LNCaP clone FGC (cell line): ENCODE measurements around the gene MRFAP1.

Source experiments
- DNase-seq: peaks from one replicate; pipeline ENCODE4 v3.0.0-alpha.2; 2011; ENCODE audit warnings: low read depth
- H3K4me3 ChIP-seq: 2 replicates; pipeline ENCODE4 v1.5.1; 2011; ENCODE audit warnings: mild to moderate bottlenecking, low read depth, low read length, control low read depth
- CTCF ChIP-seq: IDR thresholded peaks from 2 replicates; pipeline ENCODE4 v1.5.1; 2012; ENCODE audit warnings: mild to moderate bottlenecking; ENCODE audit not compliant: control insufficient read depth, insufficient read depth; ENCODE audit errors: extremely low read depth

MRFAP1 gene

GRCh38 chr4:6618386-6619115 is 21.9 kb upstream of the MRFAP1 start:
- TF ChIP-seq CTCF: no peak
- no peak for DNase-seq
- H3K4me3 ChIP-seq: no peak overlapping the region

- no peak overlapping the region for H3K4me3 ChIP-seq
- TF ChIP-seq CTCF: no peak
- no peak for DNase-seq
Measured at GRCh38 chr4:6619116-6619465, 21.4 kb upstream of the MRFAP1 start.

GRCh38 chr4:6619466-6620255 is 20.8 kb upstream of the MRFAP1 start:
- TF ChIP-seq CTCF: no peak
- no peak for DNase-seq
- H3K4me3 ChIP-seq: no peak overlapping the region

- TF ChIP-seq CTCF: no peak
- DNase-seq: no peak
- H3K4me3 ChIP-seq: no peak overlapping the region
Measured at GRCh38 chr4:6620296-6620695, 20.2 kb upstream of the MRFAP1 start.

- no peak for DNase-seq
- no peak overlapping the region for H3K4me3 ChIP-seq
- no peak for TF ChIP-seq CTCF
Measured at GRCh38 chr4:6620891-6621555, 19.5 kb upstream of the MRFAP1 start.

- TF ChIP-seq CTCF: no peak
- no peak for DNase-seq
Measured at GRCh38 chr4:6621556-6621927, 18.9 kb upstream of the MRFAP1 start.

More at GRCh38 chr4:6621556-6621927, 18.9 kb upstream of the MRFAP1 start:
- H3K4me3 ChIP-seq: no peak overlapping the region
